ENCODE results near the gene FBP1.

DNA sequence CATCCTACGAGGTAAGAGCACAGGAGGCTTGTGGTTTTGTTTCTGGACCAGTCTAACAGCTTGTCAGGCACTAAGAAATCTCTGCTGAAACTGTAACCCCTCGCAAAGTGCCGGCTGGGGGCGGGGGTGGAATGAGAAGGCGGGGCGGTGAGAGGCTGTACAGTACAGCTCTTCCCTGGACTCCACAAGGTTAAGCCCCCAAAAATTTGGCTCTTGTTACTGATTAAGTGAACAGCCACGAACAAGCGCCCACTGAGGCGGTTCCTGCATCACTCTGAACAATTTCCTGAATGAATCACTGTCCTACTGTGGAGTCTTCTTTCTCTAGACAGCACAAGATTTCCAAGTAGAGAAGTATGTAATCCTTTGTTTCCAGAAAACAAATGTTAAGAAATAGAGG is 52.5 kb downstream of the FBP1 start:
- no peak for TF ChIP-seq SIN3A (IDR thresholded peaks at IDR 0.05; ENCODE audit: borderline replicate concordance, insufficient read depth, low read length)
- no peak for TF ChIP-seq POLR2AphosphoS5 (IDR thresholded peaks at IDR 0.05; ENCODE audit: low read depth, low read length)
- TF ChIP-seq TAF1 (IDR thresholded peaks at IDR 0.05; ENCODE audit: borderline replicate concordance, insufficient read depth, low read length) = no peak
- TF ChIP-seq, protein P1, sequence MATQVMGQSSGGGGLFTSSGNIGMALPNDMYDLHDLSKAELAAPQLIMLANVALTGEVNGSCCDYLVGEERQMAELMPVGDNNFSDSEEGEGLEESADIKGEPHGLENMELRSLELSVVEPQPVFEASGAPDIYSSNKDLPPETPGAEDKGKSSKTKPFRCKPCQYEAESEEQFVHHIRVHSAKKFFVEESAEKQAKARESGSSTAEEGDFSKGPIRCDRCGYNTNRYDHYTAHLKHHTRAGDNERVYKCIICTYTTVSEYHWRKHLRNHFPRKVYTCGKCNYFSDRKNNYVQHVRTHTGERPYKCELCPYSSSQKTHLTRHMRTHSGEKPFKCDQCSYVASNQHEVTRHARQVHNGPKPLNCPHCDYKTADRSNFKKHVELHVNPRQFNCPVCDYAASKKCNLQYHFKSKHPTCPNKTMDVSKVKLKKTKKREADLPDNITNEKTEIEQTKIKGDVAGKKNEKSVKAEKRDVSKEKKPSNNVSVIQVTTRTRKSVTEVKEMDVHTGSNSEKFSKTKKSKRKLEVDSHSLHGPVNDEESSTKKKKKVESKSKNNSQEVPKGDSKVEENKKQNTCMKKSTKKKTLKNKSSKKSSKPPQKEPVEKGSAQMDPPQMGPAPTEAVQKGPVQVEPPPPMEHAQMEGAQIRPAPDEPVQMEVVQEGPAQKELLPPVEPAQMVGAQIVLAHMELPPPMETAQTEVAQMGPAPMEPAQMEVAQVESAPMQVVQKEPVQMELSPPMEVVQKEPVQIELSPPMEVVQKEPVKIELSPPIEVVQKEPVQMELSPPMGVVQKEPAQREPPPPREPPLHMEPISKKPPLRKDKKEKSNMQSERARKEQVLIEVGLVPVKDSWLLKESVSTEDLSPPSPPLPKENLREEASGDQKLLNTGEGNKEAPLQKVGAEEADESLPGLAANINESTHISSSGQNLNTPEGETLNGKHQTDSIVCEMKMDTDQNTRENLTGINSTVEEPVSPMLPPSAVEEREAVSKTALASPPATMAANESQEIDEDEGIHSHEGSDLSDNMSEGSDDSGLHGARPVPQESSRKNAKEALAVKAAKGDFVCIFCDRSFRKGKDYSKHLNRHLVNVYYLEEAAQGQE (IDR thresholded peaks at IDR 0.05; ENCODE audit: insufficient read depth in 1 of 2, low read depth in 2 of 2, low read length in 2 of 2) = no peak
- no peak for TF ChIP-seq FOXP2 (optimal IDR thresholded peaks at IDR 0.05; ENCODE audit: borderline replicate concordance, extremely low read depth, extremely low read length, insufficient read depth)
